Measurements from ENCODE around the gene ADGRB2.
A peak's percentile ranks its signal among the peaks of the same experiment; 100 is the strongest.
"Not testable (repeated sequence)": the region's sequence is repeated elsewhere in the genome, so short reads cannot be mapped to it uniquely, and the experiment has no call there.

Gene ADGRB2

GRCh38 chr1:31727195-31727594 lies 36.9 kb downstream of the ADGRB2 start:
- DNase-seq (ENCODE audit: low read depth in 2 of 2), result no peak

GRCh38 chr1:31726715-31727114 lies 37.4 kb downstream of the ADGRB2 start:
- DNase-seq (ENCODE audit: low read depth in 2 of 2), result no peak

GRCh38 chr1:31725777-31726535 lies 38.2 kb downstream of the ADGRB2 start:
- DNase-seq (ENCODE audit: low read depth in 2 of 2), result no peak

GRCh38 chr1:31725134-31725533 lies 39.0 kb downstream of the ADGRB2 start:
- DNase-seq (ENCODE audit: low read depth in 2 of 2), result no peak

GRCh38 chr1:31723828-31724359 lies 40.2 kb downstream of the ADGRB2 start:
- peak; percentile 66 to 69 for DNase-seq (ENCODE audit: low read depth in 2 of 2)

GRCh38 chr1:31718327-31718897 lies 45.7 kb downstream of the ADGRB2 start:
- DNase-seq (ENCODE audit: low read depth in 2 of 2), result no peak

- DNase-seq (ENCODE audit: low read depth in 2 of 2), result no peak
Measured at GRCh38 chr1:31717341-31717740, 46.8 kb downstream of the ADGRB2 start.

- no peak for DNase-seq (ENCODE audit: low read depth in 2 of 2)
Measured at GRCh38 chr1:31715873-31716220, 48.3 kb downstream of the ADGRB2 start.

- DNase-seq (ENCODE audit: low read depth in 2 of 2), result peak; percentile 69 to 72
Measured at GRCh38 chr1:31715087-31715872, 48.9 kb downstream of the ADGRB2 start.

GRCh38 chr1:31714442-31715086 lies 49.6 kb downstream of the ADGRB2 start:
- peak; percentile 59 to 62 for DNase-seq (ENCODE audit: low read depth in 2 of 2)

GRCh38 chr1:31712630-31713029 lies 51.5 kb downstream of the ADGRB2 start:
- peak; percentile 82 to 84 for DNase-seq (ENCODE audit: low read depth in 2 of 2)

- peak; percentile 80 to 81 for DNase-seq (ENCODE audit: low read depth in 2 of 2)
Measured at GRCh38 chr1:31712068-31712467, 52.1 kb downstream of the ADGRB2 start.

- no peak for DNase-seq (ENCODE audit: low read depth in 2 of 2)
Measured at GRCh38 chr1:31708324-31708723, 55.8 kb downstream of the ADGRB2 start.

- DNase-seq (ENCODE audit: low read depth in 2 of 2), result no peak
Measured at GRCh38 chr1:31707711-31708110, 56.4 kb downstream of the ADGRB2 start.

GRCh38 chr1:31707059-31707600 lies 57.0 kb downstream of the ADGRB2 start:
- DNase-seq (ENCODE audit: low read depth in 2 of 2), result not testable (repeated sequence)

- DNase-seq (ENCODE audit: low read depth in 2 of 2), result no peak
Measured at GRCh38 chr1:31706384-31707058, 57.6 kb downstream of the ADGRB2 start.

- DNase-seq (ENCODE audit: low read depth in 2 of 2), result peak in 1 of 2 experiments; percentile 56
Measured at GRCh38 chr1:31705080-31705866, 58.9 kb downstream of the ADGRB2 start.

- peak; percentile 53 to 58 for DNase-seq (ENCODE audit: low read depth in 2 of 2)
Measured at GRCh38 chr1:31704271-31705079, 59.7 kb downstream of the ADGRB2 start.
